ENCODE measurements around the gene DDX27.

DDX27 gene

GRCh38 chr20:49247169-49247723 is 28.0 kb downstream of the DDX27 start:
- no peak for DNase-seq

- no peak for DNase-seq
These were observed 28.6 kb downstream of the DDX27 start for GRCh38 chr20:49247792-49248191.

- no peak for DNase-seq
These were observed 29.1 kb downstream of the DDX27 start for GRCh38 chr20:49248301-49248700.

GRCh38 chr20:49248879-49249665 is 29.9 kb downstream of the DDX27 start:
- no peak for DNase-seq

DNA sequence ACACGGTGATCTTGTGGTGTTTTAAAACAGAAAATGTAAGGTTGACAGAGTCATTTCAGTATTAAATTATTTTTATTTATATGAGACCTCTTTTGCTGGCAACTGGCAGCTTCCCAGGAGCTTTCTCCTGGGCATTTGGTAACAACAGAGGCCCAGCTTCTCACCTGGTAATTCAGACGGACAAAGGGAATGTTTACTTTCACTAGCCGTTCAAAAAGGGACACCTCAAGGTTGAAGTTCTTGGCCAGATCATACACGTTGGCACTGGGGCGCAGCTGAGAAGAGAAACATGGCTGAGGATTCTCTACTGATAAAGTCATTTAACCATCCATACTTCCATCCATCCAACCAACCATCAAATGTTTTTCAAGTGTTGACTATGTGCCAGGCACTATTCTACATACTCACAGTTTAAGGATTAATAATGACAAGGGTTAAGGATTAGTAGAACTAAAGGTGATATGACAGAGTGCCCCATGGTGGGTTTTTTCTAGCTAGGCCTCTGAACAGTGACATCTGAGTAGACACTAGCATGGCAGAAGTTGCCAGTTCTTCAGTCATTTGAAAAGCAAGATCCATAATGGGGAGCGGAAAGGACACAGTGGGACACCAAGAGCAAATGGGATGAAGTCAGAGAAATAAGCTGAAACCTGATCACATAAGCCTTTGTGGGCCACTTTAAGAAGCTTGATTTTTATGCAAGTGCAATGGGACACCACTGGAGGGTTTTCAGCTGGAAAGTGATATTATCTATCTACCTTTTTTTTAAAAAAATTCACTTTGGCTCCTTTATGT is 33.5 kb downstream of the DDX27 start:
- no peak for DNase-seq

- peak in 19 of 56 donors; percentile 4 to 52 (median 17) for DNase-seq
These were observed 37.0 kb downstream of the DDX27 start for GRCh38 chr20:49256261-49256660.

GRCh38 chr20:49259284-49259683 is 40.1 kb downstream of the DDX27 start:
- DNase-seq = no peak

DNA sequence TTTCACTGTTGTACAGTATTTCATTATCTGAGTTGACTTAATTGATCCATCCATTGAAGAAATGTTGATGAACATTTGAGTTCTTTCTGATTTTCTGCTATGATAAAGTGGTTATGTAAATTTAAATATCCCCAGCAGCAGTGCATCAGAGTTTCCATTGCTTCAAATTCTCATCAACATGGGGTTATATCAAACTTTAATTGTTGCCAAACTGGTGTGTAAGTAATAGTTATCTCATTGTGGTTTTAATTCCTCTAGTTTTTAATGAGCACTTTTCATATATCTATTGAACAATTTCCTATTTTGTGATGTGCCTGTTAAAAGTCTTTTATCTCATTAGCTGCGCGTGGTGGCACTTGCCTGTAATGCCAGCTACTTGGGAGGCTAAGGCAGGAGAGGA is 40.6 kb downstream of the DDX27 start:
- no peak for DNase-seq

- DNase-seq = no peak
These were observed 41.0 kb downstream of the DDX27 start for GRCh38 chr20:49260218-49260617.

DNA sequence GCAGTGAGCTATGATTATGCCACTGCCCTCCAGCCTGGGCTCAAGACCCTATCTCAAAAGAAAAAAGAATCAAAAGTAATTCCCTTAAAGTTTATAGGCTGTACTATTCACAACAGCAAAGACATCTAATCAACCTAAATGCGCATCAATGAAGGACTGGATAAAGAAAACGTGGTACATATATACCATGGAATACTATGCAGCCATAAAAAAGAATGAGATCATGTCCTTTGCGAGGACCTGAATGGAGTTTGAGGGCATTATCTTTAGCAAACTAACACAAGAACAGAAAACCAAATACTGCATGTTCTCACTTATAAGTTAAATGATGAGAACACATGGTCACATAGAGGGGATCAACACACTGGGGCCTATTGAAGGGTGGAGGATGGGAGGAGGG is 42.0 kb downstream of the DDX27 start:
- no peak for DNase-seq

GRCh38 chr20:49262444-49262843 is 43.2 kb downstream of the DDX27 start:
- DNase-seq = no peak

DNA sequence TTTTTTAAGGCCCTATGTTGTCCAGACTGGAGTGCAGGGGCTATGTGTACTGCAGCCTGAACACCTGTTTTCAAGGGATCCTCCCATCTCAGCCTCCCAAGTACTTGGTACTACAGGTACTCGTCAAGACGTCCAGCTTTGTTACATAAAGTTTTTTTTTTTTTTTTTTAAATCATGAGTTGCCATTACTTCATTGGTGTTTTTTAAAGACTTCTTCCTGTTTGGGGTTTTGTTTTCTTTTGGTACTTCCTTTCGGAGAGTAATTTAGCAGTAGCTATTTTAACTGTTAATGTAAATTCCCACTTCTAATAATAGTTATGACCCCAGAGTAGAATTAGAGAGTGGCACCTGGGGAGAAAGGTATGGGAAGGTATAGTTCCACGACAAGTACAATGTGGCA is 48.1 kb downstream of the DDX27 start:
- DNase-seq = no peak

GRCh38 chr20:49268600-49269365 is 49.6 kb downstream of the DDX27 start:
- no peak for DNase-seq

- no peak for DNase-seq
These were observed 51.0 kb downstream of the DDX27 start for GRCh38 chr20:49270177-49270576.

- no peak for DNase-seq
These were observed 51.5 kb downstream of the DDX27 start for GRCh38 chr20:49270736-49271135.

GRCh38 chr20:49272654-49273053 is 53.4 kb downstream of the DDX27 start:
- DNase-seq = no peak

- DNase-seq = no peak
These were observed 54.6 kb downstream of the DDX27 start for GRCh38 chr20:49273696-49274277.

DNA sequence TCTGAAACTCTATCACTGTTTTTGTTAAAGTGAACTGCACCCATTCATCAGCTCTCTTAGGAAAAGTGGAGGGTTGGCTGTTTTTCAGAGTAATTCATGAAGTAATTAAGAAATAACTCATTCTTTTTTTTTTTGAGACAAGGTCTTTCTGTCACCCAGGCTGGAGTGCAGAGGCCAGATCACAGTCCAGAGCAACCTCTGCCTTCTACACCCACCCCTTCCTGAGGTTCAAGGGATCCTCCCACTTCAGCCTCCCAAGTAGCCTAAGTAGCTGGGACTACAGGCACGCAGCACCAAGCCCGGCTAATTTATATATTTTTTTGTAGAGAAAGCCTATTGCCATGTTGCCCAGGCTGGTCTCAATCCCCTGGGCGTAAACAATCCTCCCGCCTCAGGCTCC is 56.0 kb downstream of the DDX27 start:
- DNase-seq = no peak

DNA sequence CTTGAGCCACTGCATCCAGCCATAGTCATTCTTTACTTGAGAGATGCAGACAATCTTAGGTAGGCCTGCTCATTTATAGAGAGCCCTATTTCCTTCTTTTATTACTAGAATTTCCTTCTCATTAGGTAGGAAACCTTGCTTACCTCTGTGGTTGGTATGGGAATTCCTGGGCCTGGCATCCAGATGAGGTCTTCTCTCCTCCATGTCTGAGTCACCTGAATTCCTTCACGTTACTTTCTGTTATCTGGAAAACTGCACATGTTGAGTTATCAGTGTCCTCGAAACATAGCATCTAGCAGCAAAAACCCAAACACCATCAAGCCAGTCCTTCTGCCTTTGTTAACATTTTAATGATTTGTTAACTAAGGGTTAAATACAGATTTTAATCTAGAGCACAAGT is 56.4 kb downstream of the DDX27 start:
- no peak for DNase-seq

- DNase-seq = peak in 2 of 56 donors; percentile 17
These were observed 57.1 kb downstream of the DDX27 start for GRCh38 chr20:49276161-49276960.
